Uterus (tissue), 2 donors: ENCODE results near the gene CDX2.

Source experiments
- CTCF ChIP-seq, 4 experiments: fragments of 200-600 bp in 2 of 4; fragments of 450-650 bp in 2 of 4; sonication (generic) in 2 of 4; IDR thresholded peaks; one replicate each; pipeline ENCODE4 v1.5.1; 2016 to 2019; ENCODE audit warnings: antibody characterized with exemption in 4 of 4, mild to moderate bottlenecking in 2 of 4, moderate library complexity in 1 of 4
- POLR2A ChIP-seq, 2 donors: fragments of 450-650 bp; IDR thresholded peaks; one replicate each; pipeline ENCODE4 v1.6.1; 2016; ENCODE audit warnings: antibody characterized with exemption in 2 of 2, mild to moderate bottlenecking in 1 of 2, moderate library complexity in 1 of 2

GRCh38 chr13:27911521-27911920, 57.6 kb downstream of the CDX2 start:
- TF ChIP-seq POLR2A (IDR thresholded peaks at IDR 0.05) (no peak), CTCF (IDR thresholded peaks at IDR 0.05) (no peak)
